Body of pancreas (tissue), 4 donors: ENCODE results near the gene GDF11. TPM values are rescaled to one million over a fixed set of nuclear protein-coding genes. Genes with fewer than 3 reads are reported as not detected.

Experiments
- ATAC-seq: fragments of 150-250 bp; one replicate; pipeline ENCODE4 v1.9.1; 2016
- DNase-seq, 4 donors: peaks; one replicate each; pipeline ENCODE4 v3.0.0-alpha.2; 2019
- H3K27ac ChIP-seq, 4 donors: fragments of 200-600 bp; sonication (generic); 1 replicate in 3 of 4; 2 replicates in 1 of 4; pipeline versions ENCODE4 v1.5.1 to v1.6.1; 2016 to 2019; ENCODE audit warnings: mild to moderate bottlenecking in 1 of 4, mixed read lengths in 1 of 4, moderate library complexity in 1 of 4
- H3K27me3 ChIP-seq, 2 donors: fragments of 200-600 bp; sonication (generic); one replicate each; pipeline ENCODE4 v1.6.0; 2016; ENCODE audit warnings: mild to moderate bottlenecking in 1 of 2
- H3K36me3 ChIP-seq, 2 donors: fragments of 200-600 bp; sonication (generic); replicated peaks in 1 of 2; 2 replicates each; pipeline ENCODE4 v1.5.1; 2016; ENCODE audit warnings: low read depth in 2 of 2; ENCODE audit not compliant: insufficient read depth in 1 of 2
- H3K4me1 ChIP-seq: fragments of 200-600 bp; sonication (generic); one replicate; pipeline ENCODE4 v1.6.0; 2016
- H3K4me3 ChIP-seq, 2 donors: fragments of 200-600 bp; sonication (generic); 1 replicate in 1 of 2; 2 replicates in 1 of 2; pipeline ENCODE4 v1.5.1; 2016 to 2019
- H3K9me3 ChIP-seq, 3 donors: fragments of 200-600 bp; sonication (generic); 1 replicate in 2 of 3; 2 replicates in 1 of 3; pipeline ENCODE4 v1.5.1; 2016
- CTCF ChIP-seq, 7 experiments: fragments of 450-650 bp in 4 of 7; fragments of 200-600 bp in 3 of 7; sonication (generic) in 3 of 7; IDR thresholded peaks; one replicate each; pipeline ENCODE4 v1.5.1; 2016 to 2019; ENCODE audit warnings: antibody characterized with exemption in 7 of 7
- POLR2A ChIP-seq, 3 donors: fragments of 450-650 bp; IDR thresholded peaks; one replicate each; pipeline ENCODE4 v1.6.1; 2016; ENCODE audit warnings: antibody characterized with exemption in 3 of 3, mild to moderate bottlenecking in 2 of 3
- WGBS, 2 donors: methylation state at CpG; one replicate each; pipeline ENCODE4 v1.1.5; 2017; 5-methylcytosine and 5-hydroxymethylcytosine counted together
- intact Hi-C: fragments of 100-400 bp; cut with DNase I; formaldehyde crosslinking; loops from one replicate; pipeline ENCODE4 v1.15.1; 2023
- total RNA-seq, 2 donors: library from RNA; depleted of rRNA; stranded (reverse); fragments of >200 nt; gene quantifications; one replicate each; pipeline ENCODE4 v1.1.0, GENCODE V29; 2016

Gene GDF11
- total RNA-seq, 2 donors from 2014 or later: 0.33 to 0.78 TPM

- no peak for ATAC-seq
- Histone ChIP-seq H3K36me3 (no peaks in the 10 kb centered on the region), H3K27ac (peak overlapping the region in 2 of 4 donors; percentile 93 to 94), H3K27me3 (no peaks in the 10 kb centered on the region), H3K4me1 (peaks cover 62% of the 10 kb centered on the region), H3K4me3 (no peak overlapping the region), H3K9me3 (no peaks in the 10 kb centered on the region)
- intact Hi-C loops: no loop called here
- TF ChIP-seq CTCF (IDR thresholded peaks at IDR 0.05) (no peak), POLR2A (IDR thresholded peaks at IDR 0.05) (no peak)
- DNase-seq: no peak
- WGBS, 2 donors: 15 to 22% methylated on average over 4 of the region's 4 CpGs
These were observed 24.9 kb upstream of the GDF11 start for GRCh38 chr12:55718015-55718414.

GRCh38 chr12:55718624-55719275 lies 24.2 kb upstream of the GDF11 start:
- H3K36me3 ChIP-seq: no peaks in the 10 kb centered on the region
- ATAC-seq: no peak
- peak overlapping the region; percentile 70 to 94 (median 84) for H3K27ac ChIP-seq
- H3K4me1 ChIP-seq: peaks cover 69% of the 10 kb centered on the region
- TF ChIP-seq CTCF (IDR thresholded peaks at IDR 0.05) (no peak), POLR2A (IDR thresholded peaks at IDR 0.05) (no peak)
- no peak overlapping the region for H3K4me3 ChIP-seq
- H3K9me3 ChIP-seq: no peaks in the 10 kb centered on the region
- intact Hi-C loops: no loop called here
- no peaks in the 10 kb centered on the region for H3K27me3 ChIP-seq
- WGBS, 2 donors: 66 to 68% methylated on average over 4 of the region's 4 CpGs
- no peak for DNase-seq

- no peak for DNase-seq
- Histone ChIP-seq H3K36me3 (no peaks in the 10 kb centered on the region), H3K4me1 (peaks cover 75% of the 10 kb centered on the region), H3K9me3 (no peaks in the 10 kb centered on the region), H3K4me3 (no peak overlapping the region), H3K27ac (peak overlapping the region; percentile 64 to 94 (median 72)), H3K27me3 (no peaks in the 10 kb centered on the region)
- WGBS, 2 donors: 69 to 75% methylated on average over 7 of the region's 7 CpGs
- intact Hi-C loops: no loop called here
- ATAC-seq: no peak
- TF ChIP-seq CTCF (IDR thresholded peaks at IDR 0.05): no peak
- no peak for TF ChIP-seq POLR2A (IDR thresholded peaks at IDR 0.05)
These were observed 23.6 kb upstream of the GDF11 start for GRCh38 chr12:55719371-55719770.

GRCh38 chr12:55720071-55720564 lies 22.8 kb upstream of the GDF11 start, which contains the start of gene RDH5:
Gene RDH5 (plus strand): TSS chr12:55720393. CDS start chr12:55721185, 792 bp downstream.
- Histone ChIP-seq H3K4me1 (peaks cover 79% of the 10 kb centered on the region), H3K4me3 (no peak within 1 kb of the TSS), H3K36me3 (no peaks in the 10 kb centered on the region), H3K27me3 (no peaks in the 10 kb centered on the region), H3K9me3 (no peaks in the 10 kb centered on the region), H3K27ac (peak within 1 kb of the TSS; percentile 64 to 94 (median 72))
- peak; percentile 83 to 93 (median 92) for DNase-seq
- ATAC-seq: peak; percentile 79
- TF ChIP-seq CTCF (IDR thresholded peaks at IDR 0.05) (peak in 1 of 7 experiments; percentile 11), POLR2A (IDR thresholded peaks at IDR 0.05) (peak; percentile 34 to 78 (median 71))
- intact Hi-C loops: no loop called here
- 12 to 17% methylated on average over 5 to 6 of the region's 6 CpGs for WGBS, 2 donors
